A673 (cell line): ENCODE measurements around the gene ERFE. TPM values are rescaled to one million over a fixed set of nuclear protein-coding genes. Genes with fewer than 3 reads are reported as not detected.

Experiments
- BruUV-seq: library from RNA; stranded (reverse); fragments of 400-500 nt; replicated peaks from 2 replicates; lab custom pipeline; 2021; lab: Mats Ljungman, UMichigan
- CTCF ChIA-PET: fragments of 300-600 bp; sonication (Branson Sonifier 250); formaldehyde crosslinking; loops from one replicate; lab custom pipeline; 2022; ENCODE audit warnings: antibody characterized with exemption; lab: Charles Lee
- POLR2A ChIA-PET: fragments of 300-600 bp; sonication (Branson Sonifier 250); formaldehyde crosslinking; loops from one replicate; lab custom pipeline; 2022; ENCODE audit warnings: antibody characterized with exemption; ENCODE audit not compliant: low non-redundant PET; lab: Charles Lee
- DNase-seq: peaks from one replicate; pipeline ENCODE4 v3.0.0-alpha.2; 2015; ENCODE audit warnings: low spot score
- H3K27ac ChIP-seq: fragments of 200-600 bp; sonication (generic); 2 replicates; pipeline ENCODE4 v1.5.1; 2016; ENCODE audit warnings: mixed run types, low read depth, mild to moderate bottlenecking, mixed read lengths, antibody characterized with exemption, low read length; ENCODE audit not compliant: poor library complexity, severe bottlenecking
- H3K27me3 ChIP-seq: fragments of 200-600 bp; sonication (generic); replicated peaks from 2 replicates; pipeline ENCODE4 v1.6.1; 2017; ENCODE audit warnings: mixed run types, low read depth, mild to moderate bottlenecking, mixed read lengths, antibody characterized with exemption, low read length; ENCODE audit not compliant: insufficient read depth, poor library complexity
- H3K36me3 ChIP-seq: fragments of 200-600 bp; sonication (generic); 2 replicates; pipeline ENCODE4 v1.6.1; 2016; ENCODE audit warnings: mixed run types, mild to moderate bottlenecking, mixed read lengths, antibody characterized with exemption, low read length; ENCODE audit not compliant: insufficient read depth, poor library complexity, severe bottlenecking
- H3K4me1 ChIP-seq: fragments of 200-600 bp; sonication (generic); 2 replicates; pipeline ENCODE4 v1.6.1; 2017; ENCODE audit warnings: mixed run types, mild to moderate bottlenecking, mixed read lengths, antibody characterized with exemption, low read length; ENCODE audit not compliant: insufficient read depth, poor library complexity, severe bottlenecking
- H3K4me3 ChIP-seq: fragments of 200-600 bp; sonication (generic); 2 replicates; pipeline ENCODE4 v1.5.1; 2016; ENCODE audit warnings: low read depth, mixed run types, mild to moderate bottlenecking, mixed read lengths, low read length; ENCODE audit not compliant: poor library complexity, severe bottlenecking
- H3K9me3 ChIP-seq: fragments of 200-600 bp; sonication (generic); 2 replicates; pipeline ENCODE4 v1.6.1; 2016; ENCODE audit warnings: mixed run types, low read depth, mild to moderate bottlenecking, mixed read lengths, antibody characterized with exemption, low read length; ENCODE audit not compliant: poor library complexity, severe bottlenecking
- CTCF ChIP-seq: fragments of 300-800, 200-600 bp; sonication (generic); conservative IDR thresholded peaks from 2 replicates; pipeline ENCODE4 v1.5.1; 2017; ENCODE audit warnings: low read depth, mild to moderate bottlenecking, antibody characterized with exemption, low read length, moderate library complexity, mixed read lengths
- EZH2 ChIP-seq: fragments of 200-600 bp; sonication (generic); IDR thresholded peaks from 2 replicates; pipeline ENCODE4 v1.6.1; 2017; ENCODE audit warnings: borderline replicate concordance, low read depth, mild to moderate bottlenecking, mixed read lengths, antibody characterized with exemption, low read length; ENCODE audit not compliant: poor library complexity, severe bottlenecking
- intact Hi-C: fragments of 100-400 bp; cut with micrococcal nuclease; formaldehyde crosslinking; loops from one replicate; pipeline ENCODE4 v1.10.0; 2022; ENCODE audit not compliant: unreplicated experiment
- total RNA-seq: library from RNA; stranded (reverse); gene quantifications from 2 replicates; pipeline ENCODE4 v1.2.3, GENCODE V29; 2021

Gene ERFE
- total RNA-seq, 1 experiment from 2014 or later = 6.1 TPM

GRCh38 chr2:238180554-238180953 is 21.8 kb downstream of the ERFE start:
- ChIA-PET CTCF (no interaction called here), POLR2A (no interaction called here)
- intact Hi-C loops = no loop called here
- no peak for TF ChIP-seq CTCF
- TF ChIP-seq EZH2 = no peak
- no peak for DNase-seq
- no peak overlapping the region for H3K4me3 ChIP-seq
- H3K27ac ChIP-seq = no peak overlapping the region
- H3K9me3 ChIP-seq = no peaks in the 10 kb centered on the region
- H3K36me3 ChIP-seq = peaks cover 88% of the 10 kb centered on the region
- H3K27me3 ChIP-seq = no peaks in the 10 kb centered on the region
- BruUV-seq = no TSS peak
- H3K4me1 ChIP-seq = no peaks in the 10 kb centered on the region

- Histone ChIP-seq H3K4me1 (no peaks in the 10 kb centered on the region), H3K4me3 (no peak overlapping the region), H3K9me3 (no peaks in the 10 kb centered on the region), H3K27ac (no peak overlapping the region), H3K36me3 (peaks cover 93% of the 10 kb centered on the region), H3K27me3 (no peaks in the 10 kb centered on the region)
- POLR2A ChIA-PET = no interaction called here
- DNase-seq = no peak
- no peak for TF ChIP-seq EZH2
- TF ChIP-seq CTCF = no peak
- no TSS peak for BruUV-seq
- intact Hi-C loops = no loop called here
- CTCF ChIA-PET = no interaction called here
Observed at GRCh38 chr2:238182362-238182761, 23.6 kb downstream of the ERFE start.

GRCh38 chr2:238183821-238184220 is 25.1 kb downstream of the ERFE start:
- H3K4me3 ChIP-seq = no peak overlapping the region
- DNase-seq = no peak
- H3K27me3 ChIP-seq = no peaks in the 10 kb centered on the region
- TF ChIP-seq EZH2 = no peak
- TF ChIP-seq CTCF = no peak
- intact Hi-C loops = no loop called here
- CTCF ChIA-PET = no interaction called here
- H3K4me1 ChIP-seq = no peaks in the 10 kb centered on the region
- POLR2A ChIA-PET = interaction anchor here (0.6 kb wide), 1 partner anchor 14 kb away, joined by 3 read pairs; no protein-coding TSS in a partner anchor
- no peaks in the 10 kb centered on the region for H3K9me3 ChIP-seq
- peaks cover 93% of the 10 kb centered on the region for H3K36me3 ChIP-seq
- BruUV-seq = no TSS peak
- H3K27ac ChIP-seq = no peak overlapping the region
